ENCODE results near the gene OBSL1. TPM values are rescaled to one million over a fixed set of nuclear protein-coding genes. Genes with fewer than 3 reads are reported as not detected.

Gene OBSL1
- total and polyA plus RNA-seq, 9 donors: 53.2 to 740 (median 468) TPM

GRCh38 chr2:219508444-219508734 lies 63.0 kb downstream of the OBSL1 start:
- TF ChIP-seq CTCF (IDR thresholded peaks at IDR 0.05) (no peak), POLR2A (IDR thresholded peaks at IDR 0.05) (no peak), EP300 (IDR thresholded peaks at IDR 0.05) (no peak)
- WGBS, 3 donors: 39 to 55% (median 50%) methylated on average over 4 of the region's 4 CpGs

GRCh38 chr2:219507581-219508443 lies 63.5 kb downstream of the OBSL1 start:
- DNase-seq: no peak
- whole genome bisulfite sequencing, 3 donors: 44 to 47% (median 46%) methylated on average over 8 of the region's 8 CpGs
- intact Hi-C loops (cut with DNase I): no loop called here
- Histone ChIP-seq H3K27me3 (no peaks in the 10 kb centered on the region), H3K4me1 (ENCODE audit: insufficient read depth) (peaks cover 6% of the 10 kb centered on the region), H3K4me3 (no peak overlapping the region), H3K9me3 (no peaks in the 10 kb centered on the region), H3K36me3 (no peaks in the 10 kb centered on the region), H3K27ac (no peak overlapping the region)
- TF ChIP-seq POLR2A (IDR thresholded peaks at IDR 0.05): no peak
- TF ChIP-seq CTCF (IDR thresholded peaks at IDR 0.05): no peak
- TF ChIP-seq EP300 (IDR thresholded peaks at IDR 0.05): no peak

More at GRCh38 chr2:219508444-219508734, 63.0 kb downstream of the OBSL1 start:
- intact Hi-C loops (cut with DNase I): no loop called here
- Histone ChIP-seq H3K27me3 (no peaks in the 10 kb centered on the region), H3K4me3 (no peak overlapping the region), H3K27ac (no peak overlapping the region), H3K36me3 (no peaks in the 10 kb centered on the region), H3K4me1 (ENCODE audit: insufficient read depth) (peaks cover 6% of the 10 kb centered on the region), H3K9me3 (no peaks in the 10 kb centered on the region)
- DNase-seq: no peak

- 76 to 81% (median 80%) methylated on average over 17 of the region's 17 CpGs for WGBS, 3 donors
- Histone ChIP-seq H3K27me3 (no peaks in the 10 kb centered on the region), H3K36me3 (no peaks in the 10 kb centered on the region), H3K4me1 (ENCODE audit: insufficient read depth) (peaks cover 6% of the 10 kb centered on the region), H3K9me3 (no peaks in the 10 kb centered on the region), H3K4me3 (no peak overlapping the region), H3K27ac (no peak overlapping the region)
- intact Hi-C loops (cut with DNase I): no loop called here
- no peak for DNase-seq
- TF ChIP-seq EP300 (IDR thresholded peaks at IDR 0.05): no peak
- TF ChIP-seq POLR2A (IDR thresholded peaks at IDR 0.05): no peak
- no peak for TF ChIP-seq CTCF (IDR thresholded peaks at IDR 0.05)
Observed at GRCh38 chr2:219506802-219507526, 64.4 kb downstream of the OBSL1 start.

- H3K27me3 ChIP-seq: no peaks in the 10 kb centered on the region
- no peak overlapping the region for H3K27ac ChIP-seq
- H3K36me3 ChIP-seq: no peaks in the 10 kb centered on the region
- H3K4me3 ChIP-seq: no peak overlapping the region
- peaks cover 6% of the 10 kb centered on the region for H3K4me1 ChIP-seq (ENCODE audit: insufficient read depth)
- no peak for TF ChIP-seq POLR2A (IDR thresholded peaks at IDR 0.05)
- no peak for TF ChIP-seq EP300 (IDR thresholded peaks at IDR 0.05)
- no peak for TF ChIP-seq CTCF (IDR thresholded peaks at IDR 0.05)
- 76 to 84% (median 81%) methylated on average over 23 of the region's 23 CpGs for WGBS, 3 donors
- DNase-seq: no peak
- intact Hi-C loops (cut with DNase I): no loop called here
- no peaks in the 10 kb centered on the region for H3K9me3 ChIP-seq
Observed at GRCh38 chr2:219506153-219506801, 65.1 kb downstream of the OBSL1 start.

Data from ovary (tissue), 9 donors.